Activated gamma-delta T cell (primary cell): ENCODE results near the gene MAD1L1.
"Not testable (repeated sequence)": the region's sequence is repeated elsewhere in the genome, so short reads cannot be mapped to it uniquely, and the experiment has no call there.

ENCODE experiments used
- DNase-seq: peaks from one replicate; lab custom pipeline; 2025; lab: John Stamatoyannopoulos, UW

The MAD1L1 gene

DNA sequence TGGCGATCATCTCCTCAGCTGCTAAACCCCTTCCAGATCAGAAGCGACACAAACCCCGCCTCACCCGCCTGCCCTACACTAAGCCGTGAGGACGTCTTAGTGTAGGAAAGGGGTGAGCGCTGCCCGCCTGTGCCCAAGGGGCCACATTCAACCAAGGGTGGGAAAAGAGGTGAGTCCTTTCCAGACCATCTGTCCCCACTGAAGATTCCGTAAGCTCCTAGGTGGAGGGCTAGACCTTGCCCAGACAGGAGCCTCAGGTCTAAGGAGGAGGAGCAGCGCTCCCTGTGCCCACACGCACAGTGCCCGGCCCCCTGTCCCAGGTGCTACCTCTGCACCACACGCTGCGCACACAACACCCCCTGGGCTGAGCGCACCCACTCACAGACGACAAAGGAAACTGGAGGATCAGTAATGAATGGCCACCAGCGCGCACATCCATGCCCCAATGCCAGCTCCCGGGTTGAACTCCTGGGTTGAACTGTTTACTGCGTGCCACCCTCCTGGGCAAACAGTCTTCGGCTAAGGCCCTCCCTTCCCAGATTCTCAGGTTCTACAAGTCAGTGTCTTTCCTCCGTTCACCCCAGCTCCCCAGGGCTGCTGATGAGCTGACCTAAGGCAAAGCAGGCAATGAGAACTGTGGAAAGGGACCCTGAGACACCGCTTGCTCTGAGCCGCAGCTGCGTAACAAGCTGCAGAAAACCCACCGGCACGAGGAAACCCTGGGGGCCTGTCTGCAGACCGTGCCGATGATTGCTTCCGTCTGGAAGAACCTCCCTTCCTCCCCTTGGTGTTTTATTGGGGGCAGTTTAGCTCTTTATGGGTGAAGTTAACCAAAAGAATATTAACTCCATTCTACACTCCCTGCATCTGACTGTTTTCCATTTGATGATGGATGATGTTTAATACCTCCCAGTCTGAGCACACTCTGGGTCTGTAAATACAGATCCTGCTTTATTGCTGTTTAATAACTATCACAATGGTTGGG is 185.9 kb downstream of the MAD1L1 start:
- DNase-seq = no peak

DNA sequence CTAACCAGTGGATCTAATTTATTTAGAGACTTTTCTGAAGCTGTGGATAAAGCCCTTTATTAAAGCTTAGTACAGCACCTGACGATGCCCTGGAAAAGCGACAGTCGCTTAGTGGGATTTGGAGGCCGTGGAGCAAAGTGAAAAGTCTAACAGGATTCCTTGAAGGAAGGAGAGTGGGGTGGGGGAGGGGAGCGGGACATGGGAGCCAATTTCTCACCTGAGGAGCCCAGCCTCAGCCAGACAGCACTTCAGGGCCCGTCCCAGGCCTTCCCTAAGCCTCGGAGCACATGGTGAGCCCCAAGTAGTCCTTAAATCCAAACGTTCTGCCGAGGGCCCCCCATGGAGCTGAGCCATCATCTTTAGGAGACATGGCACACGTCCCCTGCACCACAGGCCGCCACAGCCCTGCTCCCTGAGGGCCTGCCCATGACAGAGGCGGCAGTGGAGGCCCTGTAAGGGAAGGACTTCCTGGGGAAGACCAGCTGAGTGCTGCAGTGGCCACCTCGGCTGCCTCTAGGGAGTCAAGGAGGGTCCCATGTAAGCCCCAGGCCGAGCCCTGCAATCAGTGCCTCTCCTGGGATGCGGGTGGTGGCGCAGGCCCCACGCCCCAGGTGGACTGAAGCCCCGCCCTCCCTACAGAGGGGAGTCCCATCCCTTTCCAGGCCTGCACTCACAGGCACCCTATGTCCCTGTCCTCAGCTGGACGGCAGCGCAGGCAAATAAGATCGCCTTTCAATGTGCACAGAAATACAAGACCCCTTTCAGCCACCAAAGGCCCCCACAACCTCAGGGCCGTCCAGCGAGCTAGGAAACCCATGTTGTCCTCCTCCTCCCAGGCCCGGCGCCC is 187.0 kb downstream of the MAD1L1 start:
- no peak for DNase-seq

DNA sequence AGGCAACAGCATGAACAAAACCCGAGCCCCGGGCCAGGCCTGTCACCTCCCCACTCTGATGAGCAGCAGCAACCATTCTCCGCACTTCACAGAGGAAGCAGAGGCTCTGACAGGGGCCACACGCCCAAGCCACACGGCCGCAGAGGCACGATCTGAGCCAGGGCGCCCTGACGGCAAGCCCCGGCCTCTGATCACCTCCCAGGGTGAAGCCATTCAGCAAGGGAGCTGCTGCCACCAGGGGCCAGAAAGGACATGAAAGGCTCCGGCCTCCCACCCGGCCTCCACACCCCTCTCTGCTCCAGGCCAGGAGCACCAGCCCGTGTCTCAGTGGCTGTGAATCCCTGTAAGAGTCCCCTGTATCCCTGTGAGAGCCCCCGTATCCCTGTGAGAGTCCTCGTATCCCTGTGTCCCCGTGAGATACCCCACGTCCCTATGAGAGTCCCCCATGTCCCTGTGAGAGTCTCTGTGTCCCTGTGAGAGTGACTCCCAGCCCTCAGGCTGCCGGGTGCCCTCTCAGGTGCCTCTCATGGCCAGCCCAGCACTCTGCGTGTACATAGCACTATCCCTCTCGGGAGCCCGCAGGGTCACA is 187.8 kb downstream of the MAD1L1 start:
- no peak for DNase-seq

DNA sequence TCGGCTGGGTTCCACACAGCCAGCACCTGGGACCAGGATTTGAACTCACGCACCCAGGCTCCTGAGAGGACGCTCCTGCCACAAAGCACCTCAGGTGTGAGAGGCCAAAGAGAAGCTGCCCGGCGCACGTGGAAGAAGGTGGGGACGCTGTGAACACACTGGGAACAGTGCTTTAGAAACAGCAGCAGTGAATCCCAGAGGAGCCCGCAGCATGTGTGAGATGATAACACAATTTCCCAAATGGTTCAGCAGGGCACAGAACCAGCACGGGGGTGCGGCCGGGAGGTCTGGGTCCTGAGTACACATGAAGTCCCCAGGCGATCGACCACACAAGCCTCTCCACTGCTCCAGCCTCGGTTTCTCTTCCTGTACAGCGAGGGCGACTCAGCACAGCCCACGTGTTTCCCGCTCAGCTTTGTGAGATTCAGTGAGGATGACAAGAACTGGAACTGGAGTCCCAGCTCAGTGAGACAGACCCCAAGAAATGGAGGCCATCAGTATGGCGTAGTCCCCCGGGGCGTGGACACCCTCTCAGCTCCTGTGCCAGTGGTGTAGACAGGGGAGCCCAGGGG is 188.3 kb downstream of the MAD1L1 start:
- no peak for DNase-seq

DNA sequence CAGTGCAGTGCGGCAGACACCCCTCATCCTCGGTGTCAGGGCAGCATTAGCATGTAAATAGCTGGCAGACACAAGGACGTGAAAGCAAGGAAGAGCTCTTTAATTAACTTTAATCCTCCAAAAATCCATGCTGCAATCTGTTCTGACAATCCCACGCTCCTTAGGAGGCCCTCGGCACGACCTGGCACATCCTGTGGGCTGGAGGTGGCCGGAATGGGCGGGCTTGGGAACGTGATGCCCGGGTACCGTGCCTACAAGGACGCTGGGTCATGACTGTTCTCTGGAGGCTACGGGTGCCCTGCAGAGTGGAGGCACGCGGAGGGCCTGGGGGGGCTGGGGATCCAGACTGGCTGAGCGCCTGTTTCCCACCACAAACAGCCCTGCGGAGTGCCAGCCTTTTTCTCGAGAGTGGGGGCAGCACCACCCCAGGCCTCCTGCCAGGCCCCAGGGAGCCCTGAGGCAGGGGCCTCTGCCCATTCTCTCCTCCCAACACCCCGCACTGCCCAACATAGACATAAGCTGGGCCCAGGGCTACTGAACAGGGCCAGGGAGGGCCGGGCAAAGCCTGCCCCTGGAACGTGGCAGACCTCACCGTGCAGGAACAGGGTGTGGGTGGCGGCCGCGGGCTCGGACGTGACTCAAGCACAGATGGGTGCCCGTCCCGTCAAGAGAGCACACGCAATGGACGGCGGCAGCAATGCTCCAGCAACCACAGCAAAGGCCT is 189.3 kb downstream of the MAD1L1 start:
- no peak for DNase-seq

DNA sequence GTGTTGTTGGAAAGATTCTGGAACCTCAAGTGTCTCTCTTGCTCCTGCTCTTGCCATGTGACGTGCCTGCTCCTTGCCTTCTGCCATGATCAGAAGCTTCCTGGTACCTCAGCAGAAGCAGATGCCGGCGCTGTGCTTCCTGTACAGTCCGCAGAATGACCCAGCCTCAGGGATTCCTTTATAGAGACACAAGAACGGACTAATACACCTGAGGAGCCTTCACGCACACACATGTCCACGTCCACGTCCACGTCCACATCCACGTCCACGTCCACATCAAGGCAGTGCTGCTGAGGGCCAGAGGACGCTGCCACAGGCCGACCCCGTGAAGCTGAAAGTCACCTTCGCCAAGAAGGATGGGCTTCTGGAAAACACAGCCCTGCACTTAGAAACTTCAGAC is 190.1 kb downstream of the MAD1L1 start:
- DNase-seq = no peak

DNA sequence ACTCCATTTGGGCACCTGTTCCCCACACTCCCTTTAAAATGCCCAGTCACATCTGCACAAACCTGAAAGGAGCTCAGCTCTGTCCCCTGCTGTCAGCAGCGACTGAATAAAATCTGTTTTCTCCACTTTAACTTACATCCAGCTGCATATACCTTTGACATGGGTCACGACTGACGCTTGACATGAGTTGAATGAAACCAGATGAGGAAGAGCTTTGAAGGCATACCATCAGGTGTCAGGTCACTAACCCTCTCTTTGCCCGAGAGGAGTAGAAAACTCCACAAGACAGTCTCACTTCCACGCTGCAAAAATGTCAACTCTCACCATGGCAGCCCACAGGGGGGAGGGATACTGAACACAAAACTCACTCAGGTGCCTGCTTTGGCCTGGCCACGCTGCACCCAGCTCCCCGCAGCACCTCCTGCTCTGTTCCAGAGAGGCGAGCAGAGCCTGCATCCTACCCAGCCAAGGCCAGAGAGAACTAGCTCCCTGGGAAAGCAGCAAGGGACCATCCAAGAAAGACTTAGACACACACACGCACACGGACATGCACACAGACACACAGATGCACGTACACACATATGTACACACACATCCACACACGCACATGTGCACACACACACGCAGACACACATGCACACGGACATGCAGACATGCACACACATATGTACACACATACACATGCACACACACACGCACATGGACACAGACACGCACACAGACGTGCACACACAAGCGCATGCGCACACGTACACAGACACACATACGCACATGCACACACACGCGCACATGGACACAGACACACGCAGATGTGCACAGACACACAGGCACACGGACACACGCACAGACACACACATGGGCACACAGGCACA is 191.0 kb downstream of the MAD1L1 start:
- DNase-seq = no peak

DNA sequence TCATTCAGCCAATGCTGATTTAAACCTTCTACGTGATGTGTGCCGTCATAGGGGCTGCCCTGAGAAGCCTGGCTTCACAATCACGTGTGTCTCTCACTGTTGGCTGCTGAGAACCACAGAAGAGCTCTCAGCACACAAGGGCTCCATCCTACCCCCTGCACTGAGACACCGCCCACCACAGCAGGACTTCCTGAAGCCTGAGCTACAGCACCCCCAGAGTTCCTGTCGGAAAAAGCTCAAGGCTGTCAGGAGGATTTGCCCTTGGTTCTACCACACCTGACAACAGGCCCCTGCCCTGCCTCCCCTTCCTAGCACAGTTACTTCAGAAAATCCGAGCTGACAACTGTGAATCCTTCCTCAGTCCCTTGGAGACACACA is 191.9 kb downstream of the MAD1L1 start:
- DNase-seq = no peak

DNA sequence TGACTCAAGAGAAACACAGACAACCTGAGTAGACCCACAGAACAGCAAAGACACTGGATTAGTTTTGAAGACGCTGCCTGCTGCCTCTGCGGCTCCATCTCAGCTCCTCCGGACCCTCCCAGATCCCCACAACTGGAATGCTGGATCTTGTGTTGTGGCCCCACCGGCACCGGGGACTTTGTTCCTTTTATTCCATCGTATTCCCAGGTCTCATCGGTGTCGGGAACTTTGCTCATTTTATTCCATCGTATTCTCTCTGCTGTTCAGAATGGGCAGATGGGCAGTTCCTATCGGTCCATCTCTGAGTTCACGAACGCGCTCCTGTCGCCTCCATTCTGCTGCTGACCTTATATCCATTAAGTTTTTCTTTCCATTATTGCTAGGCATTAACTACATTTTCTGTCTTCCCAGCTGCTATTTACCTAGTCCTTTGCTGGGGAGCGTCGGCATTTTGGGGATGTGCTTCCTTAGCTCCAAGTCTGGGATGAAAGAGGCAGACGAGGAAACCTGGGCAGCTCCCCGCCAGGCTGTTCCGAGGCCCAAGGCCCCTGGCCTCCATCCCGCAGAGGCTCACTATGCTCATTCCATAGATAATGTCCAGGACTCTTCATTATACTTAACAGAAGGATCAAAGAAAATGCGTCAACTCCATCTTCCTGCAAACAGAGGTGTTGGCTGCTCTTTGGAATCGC is 192.4 kb downstream of the MAD1L1 start:
- DNase-seq = no peak

DNA sequence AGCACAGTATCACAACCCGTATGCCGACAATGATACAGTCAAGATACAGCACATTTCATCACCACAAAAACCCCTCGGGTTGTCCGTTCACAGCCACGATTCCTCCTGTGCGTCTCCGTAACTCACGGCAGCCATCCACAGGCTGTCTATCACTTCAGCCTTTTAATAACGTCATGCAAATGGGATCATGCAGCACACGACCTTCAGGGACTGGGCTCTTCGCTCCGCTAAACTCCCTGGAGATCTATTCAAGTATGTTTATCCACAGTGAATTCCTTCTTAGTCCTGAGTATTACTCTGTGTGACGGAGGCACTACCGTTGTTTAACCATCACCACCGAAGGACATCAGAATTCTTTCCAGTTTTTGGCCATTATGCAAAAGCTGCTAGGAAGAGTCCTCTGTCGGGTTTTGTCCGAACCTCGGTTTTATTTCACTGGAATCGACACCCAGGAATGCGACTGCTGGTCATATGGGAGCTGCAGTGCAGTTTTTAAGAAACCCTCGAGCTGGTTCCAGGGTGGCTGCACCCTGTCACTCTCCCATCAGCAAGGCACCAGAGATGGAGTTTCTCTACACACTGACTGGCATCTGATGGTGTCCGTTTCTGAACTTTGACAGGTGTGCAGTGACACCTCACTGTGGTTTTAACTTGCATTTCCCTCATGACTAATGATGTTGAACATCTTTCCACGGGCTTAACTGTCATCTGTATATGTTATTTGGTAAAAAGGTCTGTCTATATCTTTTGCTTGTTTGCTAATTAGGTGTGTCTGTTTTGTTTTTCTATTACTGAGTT is 193.6 kb downstream of the MAD1L1 start:
- no peak for DNase-seq

DNA sequence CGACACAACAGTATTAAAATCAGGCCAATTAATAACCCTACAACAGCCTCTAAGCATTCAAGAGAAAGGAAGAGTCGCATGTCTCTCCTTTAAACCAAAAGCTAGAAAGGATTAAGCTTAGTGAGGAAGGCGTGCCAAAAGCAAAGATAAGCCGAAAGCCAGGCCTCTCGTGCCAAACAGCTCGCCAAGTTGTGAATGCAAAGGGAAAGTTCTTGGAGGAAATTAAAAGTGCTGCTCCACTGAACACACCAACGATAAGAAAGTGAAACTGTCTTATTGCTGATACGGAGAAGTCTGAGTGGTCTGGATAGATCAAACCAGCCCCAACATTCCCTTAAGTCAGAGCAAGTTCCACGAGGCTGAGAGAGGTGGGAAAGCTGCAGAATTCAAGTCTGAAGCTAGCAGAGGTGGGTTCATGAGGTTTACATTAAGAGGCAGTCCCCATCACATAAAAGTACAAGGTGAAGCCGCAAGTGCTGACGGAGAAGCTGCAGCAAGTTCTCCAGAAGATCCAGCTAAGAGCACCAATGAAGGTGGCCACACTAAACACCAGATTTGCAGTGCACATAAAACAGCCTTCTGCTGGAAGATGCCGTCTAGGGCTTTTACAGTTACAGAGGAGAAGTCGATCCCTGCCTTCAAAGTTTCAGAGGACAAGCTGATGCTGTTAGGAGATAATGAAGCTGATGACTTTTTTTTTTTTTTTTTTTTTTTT is 194.8 kb downstream of the MAD1L1 start:
- DNase-seq = no peak

DNA sequence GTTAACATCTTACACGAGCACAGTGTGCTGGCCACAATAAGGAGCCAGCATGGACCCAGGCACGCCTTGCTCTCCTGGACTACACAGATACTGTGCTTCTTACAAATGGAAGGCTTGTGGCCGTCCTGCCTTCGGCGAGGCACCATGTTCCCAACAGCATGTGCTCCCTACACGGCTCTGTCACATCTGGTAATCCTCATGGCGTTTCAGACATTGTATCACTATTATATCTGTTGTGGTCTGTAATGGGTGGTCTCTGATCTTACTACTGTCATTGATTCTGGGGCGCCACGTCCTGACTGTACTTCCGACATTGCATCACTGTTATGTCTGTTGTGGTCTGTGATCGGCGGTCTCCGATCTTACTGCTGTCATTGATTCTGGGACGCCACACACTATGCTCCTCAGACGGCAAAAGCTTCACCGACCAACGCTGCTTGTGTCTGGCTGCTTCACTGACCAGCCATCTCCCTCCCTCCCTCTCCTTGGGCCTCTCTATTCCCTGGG is 195.4 kb downstream of the MAD1L1 start:
- no peak for DNase-seq

DNA sequence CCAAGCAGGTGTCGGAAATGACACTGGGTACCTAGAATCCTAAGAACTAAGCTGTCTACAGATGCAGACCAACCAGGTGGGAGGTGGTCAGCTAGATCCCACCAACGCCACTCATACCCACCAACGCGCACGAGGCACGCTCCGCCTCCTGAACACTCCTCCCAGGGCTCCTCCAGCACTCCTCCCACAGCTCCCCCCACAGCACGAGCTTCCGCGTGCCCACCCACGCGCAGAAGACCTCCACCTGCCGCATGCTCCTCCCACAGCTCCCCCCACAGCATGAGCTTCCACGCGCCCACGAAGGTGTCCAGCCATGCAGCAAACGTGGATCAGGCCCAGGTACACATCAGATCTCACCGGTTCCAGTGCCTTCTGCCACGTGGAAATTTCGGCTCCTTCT is 196.0 kb downstream of the MAD1L1 start:
- no peak for DNase-seq

DNA sequence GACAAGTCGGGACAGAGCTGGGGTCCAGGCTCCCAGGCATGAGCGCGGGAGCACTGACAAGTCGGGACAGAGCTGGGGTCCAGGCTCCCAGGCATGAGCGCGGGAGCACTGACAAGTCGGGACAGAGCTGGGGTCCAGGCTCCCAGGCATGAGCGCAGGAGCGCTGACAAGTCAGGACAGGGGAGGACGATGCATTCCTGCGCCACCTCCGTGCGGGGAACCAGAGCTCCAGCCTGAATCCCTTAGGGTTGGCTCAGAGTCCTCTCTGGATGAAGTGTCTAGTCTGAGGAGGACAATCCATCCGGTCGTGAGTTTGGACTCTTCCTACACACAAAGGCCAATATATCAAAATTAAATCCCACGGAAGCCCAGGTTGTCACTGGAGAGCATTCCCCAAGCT is 196.5 kb downstream of the MAD1L1 start:
- DNase-seq = not testable (repeated sequence)

DNA sequence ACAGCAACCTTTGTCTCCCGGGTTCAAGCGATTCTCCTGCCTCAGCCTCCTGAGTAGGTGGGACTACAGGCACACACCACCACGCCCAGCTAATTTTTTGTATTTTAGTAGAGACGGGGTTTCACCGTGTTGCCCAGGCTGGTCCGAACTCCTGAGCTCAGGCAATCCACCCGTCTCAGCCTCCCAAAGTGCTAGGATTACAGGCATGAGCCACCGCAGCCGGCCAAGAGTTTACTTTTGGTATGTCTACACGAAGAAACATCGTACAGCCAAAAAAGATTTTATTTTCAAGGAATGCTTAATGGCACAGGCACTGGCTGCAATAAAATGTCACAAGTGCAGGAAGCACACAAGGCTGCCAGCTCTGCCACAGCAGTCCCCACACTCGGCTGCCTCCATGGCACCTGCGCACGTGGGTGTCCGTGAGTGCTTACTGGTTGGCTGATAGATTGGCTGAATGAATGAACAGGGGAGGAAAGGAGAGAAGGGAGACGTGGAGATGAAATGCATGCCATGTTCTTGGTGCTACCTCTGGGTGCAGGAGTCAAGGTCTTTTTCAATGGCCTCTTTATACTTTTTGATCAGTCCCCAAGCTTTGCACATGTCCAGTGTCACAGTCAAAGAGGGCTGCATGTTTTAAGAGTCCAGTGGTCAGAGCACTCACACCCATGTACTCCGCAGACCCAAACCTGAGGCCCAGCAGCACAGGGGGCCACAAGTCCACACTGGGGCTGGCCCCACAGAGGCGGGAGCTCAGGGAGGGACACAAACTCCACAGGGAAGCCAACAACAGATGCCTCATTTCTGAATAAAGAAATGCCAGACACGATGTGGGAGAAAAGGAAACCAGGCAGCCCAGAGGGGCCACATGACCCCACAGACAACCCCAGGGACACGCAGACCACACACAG is 198.2 kb downstream of the MAD1L1 start:
- DNase-seq = no peak

DNA sequence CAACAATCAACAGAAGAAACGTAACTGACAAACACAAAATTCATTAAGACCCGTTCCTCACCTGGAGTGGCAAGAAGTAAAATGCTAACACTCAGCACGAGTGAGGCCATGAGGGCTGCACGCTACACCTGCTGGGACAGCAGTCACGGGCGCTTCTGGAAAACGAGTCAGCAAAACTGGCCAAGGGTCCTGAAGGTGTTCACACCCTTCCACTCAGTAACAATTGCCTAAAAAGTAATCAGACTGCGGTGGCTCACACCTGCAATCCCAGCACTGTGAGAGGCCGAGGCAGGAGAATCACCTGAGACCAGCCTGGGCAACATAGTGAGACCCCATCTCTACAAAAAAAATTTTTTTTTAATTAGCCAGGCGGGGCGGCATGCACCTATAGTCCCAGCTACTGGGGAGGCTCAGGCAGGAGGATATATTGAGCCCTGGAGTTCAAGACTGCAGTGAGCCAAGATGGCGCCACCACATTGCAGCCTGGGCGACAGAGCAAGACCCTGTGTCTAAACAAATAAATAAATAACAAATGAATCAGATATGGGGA is 199.1 kb downstream of the MAD1L1 start:
- DNase-seq = no peak
